ENCODE results near the gene CAPNS1. TPM values are rescaled to one million over a fixed set of nuclear protein-coding genes. Genes with fewer than 3 reads are reported as not detected.

Gene CAPNS1
- 965 TPM for polyA plus RNA-seq (2013, experiment 1 of 2)
- polyA plus RNA-seq (2013, experiment 2 of 2) = 966 TPM

DNA sequence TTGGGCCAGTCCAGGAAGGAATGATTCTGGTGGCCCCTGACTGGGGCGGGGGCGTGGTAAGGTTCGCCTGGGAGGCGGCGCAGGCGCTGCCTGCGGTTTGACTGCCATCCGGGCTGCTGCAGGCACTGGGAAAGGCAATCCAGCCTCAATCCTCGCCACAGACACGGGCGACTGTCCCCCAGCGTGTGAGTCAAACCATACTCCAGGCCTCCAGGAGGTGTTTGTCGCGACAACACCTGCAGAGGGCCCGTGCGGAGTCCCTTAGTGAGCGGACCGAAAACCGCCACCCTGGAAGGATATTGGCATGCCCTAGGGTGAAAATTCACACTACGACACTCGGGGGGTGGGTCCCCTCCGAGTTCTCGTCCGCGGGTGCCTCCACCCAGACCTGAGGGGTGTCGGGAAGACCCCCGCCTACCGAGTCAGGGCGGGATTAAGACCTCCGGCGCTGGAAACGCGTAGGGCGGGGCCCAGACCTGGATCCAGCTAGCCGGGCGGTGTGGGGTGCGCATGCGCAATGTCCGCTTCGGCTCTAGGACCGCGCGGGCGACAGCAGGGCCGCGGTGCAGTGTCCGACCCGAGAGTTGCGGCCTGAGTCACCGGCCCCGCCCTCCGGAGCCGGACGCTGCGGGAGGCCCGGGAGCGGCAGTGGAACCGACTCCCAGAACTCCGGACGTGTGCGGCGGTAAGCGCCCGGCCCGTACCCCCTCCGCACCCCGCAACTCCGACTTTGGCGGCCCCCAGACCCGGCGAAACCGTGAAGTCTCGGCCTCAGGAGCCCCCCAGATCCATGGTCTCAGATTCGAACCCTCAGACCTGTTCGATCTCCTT is at the start of gene CAPNS1:
Gene CAPNS1, plus strand, starts transcription at position 594 of the 831 bp plus-strand sequence. CDS start 946 bp downstream, outside the sequence.
- H4K8ac ChIP-seq (ENCODE audit: low read length) = peak within 1 kb of the TSS; percentile 94
- peak within 1 kb of the TSS; percentile 65 for H2BK120ac ChIP-seq (ENCODE audit: low read depth, low read length)
- peak within 1 kb of the TSS; percentile 98 for H3K4me2 ChIP-seq (ENCODE audit: low read length, poor library complexity, severe bottlenecking)
- H2AFZ ChIP-seq (ENCODE audit: low read depth, low read length) = peak within 1 kb of the TSS; percentile 67
- H3K4ac ChIP-seq (ENCODE audit: low read depth in 1 of 2, low read length in 2 of 2) = peak within 1 kb of the TSS; percentile 94 to 100
- H3K27me3 ChIP-seq (ENCODE audit: control insufficient read depth in 1 of 2, insufficient read depth in 1 of 2, low read length in 2 of 2) = no peaks in the 10 kb centered on the region
- peak within 1 kb of the TSS in 1 of 2 experiments; percentile 48 for H2BK12ac ChIP-seq (ENCODE audit: low read length in 2 of 2)
- H3K36me3 ChIP-seq (ENCODE audit: control insufficient read depth in 1 of 2, insufficient read depth in 2 of 2, low read depth in 1 of 2, low read length in 2 of 2) = peaks cover 24 to 25% of the 10 kb centered on the region in 2 experiments
- H3K14ac ChIP-seq (ENCODE audit: low read length in 2 of 2) = peak within 1 kb of the TSS; percentile 98 to 99
- H3K27ac ChIP-seq (ENCODE audit: low read length, poor library complexity, severe bottlenecking) = peak within 1 kb of the TSS; percentile 100
- H3K4me3 ChIP-seq (ENCODE audit: insufficient read depth in 1 of 2, low read depth in 1 of 2, low read length in 2 of 2) = peak within 1 kb of the TSS; percentile 89 to 96
- no peaks in the 10 kb centered on the region for H3K9me3 ChIP-seq (ENCODE audit: control insufficient read depth, low read length)
- peak; percentile 95 for DNase-seq
- H2BK5ac ChIP-seq (ENCODE audit: low read depth, low read length, poor library complexity, severe bottlenecking) = peak within 1 kb of the TSS; percentile 98
- under 1% methylated on average over 71 of the region's 75 CpGs for WGBS
- peaks cover 18% of the 10 kb centered on the region for H3K4me1 ChIP-seq (ENCODE audit: control insufficient read depth, insufficient read depth, low read depth, low read length)
- H2BK15ac ChIP-seq (ENCODE audit: low read depth, poor library complexity, severe bottlenecking) = peak within 1 kb of the TSS; percentile 77
- peak within 1 kb of the TSS; percentile 93 to 97 for H3K18ac ChIP-seq (ENCODE audit: low read depth in 1 of 2, low read length in 2 of 2)
- peak within 1 kb of the TSS; percentile 94 for H4K91ac ChIP-seq (ENCODE audit: low read length)
- peak within 1 kb of the TSS; percentile 95 for H2AK5ac ChIP-seq (ENCODE audit: low read length, severe bottlenecking)
- peaks cover 17% of the 10 kb centered on the region for H3K79me1 ChIP-seq (replicated peaks; ENCODE audit: low read length, poor library complexity, severe bottlenecking)
- H3K9ac ChIP-seq (ENCODE audit: low read length) = peak within 1 kb of the TSS; percentile 100
- H3K23ac ChIP-seq (ENCODE audit: low read length in 2 of 2) = peak within 1 kb of the TSS; percentile 14 to 99

GRCh38 chr19:36090910-36091695 is 48.8 kb upstream of the CAPNS1 start:
- Histone ChIP-seq H2BK120ac (ENCODE audit: low read depth, low read length) (no peak overlapping the region), H3K4me2 (ENCODE audit: low read length, poor library complexity, severe bottlenecking) (no peak overlapping the region), H3K9ac (ENCODE audit: low read length) (no peak overlapping the region), H2BK12ac (ENCODE audit: low read length in 2 of 2) (no peak overlapping the region), H3K4me3 (ENCODE audit: insufficient read depth in 1 of 2, low read depth in 1 of 2, low read length in 2 of 2) (no peak overlapping the region), H3K27me3 (ENCODE audit: control insufficient read depth in 1 of 2, insufficient read depth in 1 of 2, low read length in 2 of 2) (no peaks in the 10 kb centered on the region), H3K14ac (ENCODE audit: low read length in 2 of 2) (no peak overlapping the region), H3K4ac (ENCODE audit: low read depth in 1 of 2, low read length in 2 of 2) (no peak overlapping the region), H3K27ac (ENCODE audit: low read length, poor library complexity, severe bottlenecking) (no peak overlapping the region), H4K8ac (ENCODE audit: low read length) (no peak overlapping the region), H2BK5ac (ENCODE audit: low read depth, low read length, poor library complexity, severe bottlenecking) (no peak overlapping the region), H2AK5ac (ENCODE audit: low read length, severe bottlenecking) (no peak overlapping the region), H3K79me1 (replicated peaks; ENCODE audit: low read length, poor library complexity, severe bottlenecking) (no peaks in the 10 kb centered on the region), H4K91ac (ENCODE audit: low read length) (no peak overlapping the region), H3K4me1 (ENCODE audit: control insufficient read depth, insufficient read depth, low read depth, low read length) (no peaks in the 10 kb centered on the region), H3K9me3 (ENCODE audit: control insufficient read depth, low read length) (no peaks in the 10 kb centered on the region), H3K23ac (ENCODE audit: low read length in 2 of 2) (no peak overlapping the region), H3K18ac (ENCODE audit: low read depth in 1 of 2, low read length in 2 of 2) (no peak overlapping the region), H3K36me3 (ENCODE audit: control insufficient read depth in 1 of 2, insufficient read depth in 2 of 2, low read depth in 1 of 2, low read length in 2 of 2) (peaks cover 0 to 36% of the 10 kb centered on the region in 2 experiments), H2BK15ac (ENCODE audit: low read depth, poor library complexity, severe bottlenecking) (no peak overlapping the region), H2AFZ (ENCODE audit: low read depth, low read length) (no peak overlapping the region)
- 89% methylated on average over 12 of the region's 13 CpGs for WGBS
- no peak for DNase-seq

DNA sequence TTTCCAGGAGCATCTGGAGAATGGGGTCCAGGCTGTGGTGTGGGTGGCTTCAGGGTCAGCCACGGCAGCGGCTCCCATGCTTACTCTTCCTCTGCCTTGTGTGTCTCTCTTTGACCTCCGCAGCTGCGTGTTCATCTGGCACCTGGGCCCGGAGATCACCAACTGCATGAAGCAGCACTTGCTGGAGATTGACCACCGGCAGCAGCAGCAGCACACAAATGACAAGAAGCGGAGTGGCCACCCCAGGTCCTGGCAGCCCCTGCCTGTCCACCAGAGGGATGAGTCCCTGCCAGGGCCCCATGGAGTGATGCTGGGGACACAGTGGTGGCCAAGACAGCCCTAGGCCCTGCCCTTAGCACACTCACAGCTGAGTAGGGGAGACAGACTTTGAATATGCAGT is 47.3 kb upstream of the CAPNS1 start:
- 99% methylated on average over 7 of the region's 7 CpGs for WGBS
- Histone ChIP-seq H3K4me3 (ENCODE audit: insufficient read depth in 1 of 2, low read depth in 1 of 2, low read length in 2 of 2) (no peak overlapping the region), H4K91ac (ENCODE audit: low read length) (no peak overlapping the region), H3K23ac (ENCODE audit: low read length in 2 of 2) (no peak overlapping the region), H2BK15ac (ENCODE audit: low read depth, poor library complexity, severe bottlenecking) (no peak overlapping the region), H2BK12ac (ENCODE audit: low read length in 2 of 2) (no peak overlapping the region), H4K8ac (ENCODE audit: low read length) (no peak overlapping the region), H3K27me3 (ENCODE audit: control insufficient read depth in 1 of 2, insufficient read depth in 1 of 2, low read length in 2 of 2) (no peaks in the 10 kb centered on the region), H2BK5ac (ENCODE audit: low read depth, low read length, poor library complexity, severe bottlenecking) (no peak overlapping the region), H2BK120ac (ENCODE audit: low read depth, low read length) (no peak overlapping the region), H3K4ac (ENCODE audit: low read depth in 1 of 2, low read length in 2 of 2) (no peak overlapping the region), H3K9me3 (ENCODE audit: control insufficient read depth, low read length) (no peaks in the 10 kb centered on the region), H3K18ac (ENCODE audit: low read depth in 1 of 2, low read length in 2 of 2) (no peak overlapping the region), H2AK5ac (ENCODE audit: low read length, severe bottlenecking) (no peak overlapping the region), H3K79me1 (replicated peaks; ENCODE audit: low read length, poor library complexity, severe bottlenecking) (no peaks in the 10 kb centered on the region), H3K4me2 (ENCODE audit: low read length, poor library complexity, severe bottlenecking) (no peak overlapping the region), H3K14ac (ENCODE audit: low read length in 2 of 2) (no peak overlapping the region), H3K4me1 (ENCODE audit: control insufficient read depth, insufficient read depth, low read depth, low read length) (no peaks in the 10 kb centered on the region), H3K36me3 (ENCODE audit: control insufficient read depth in 1 of 2, insufficient read depth in 2 of 2, low read depth in 1 of 2, low read length in 2 of 2) (peaks cover 0 to 36% of the 10 kb centered on the region in 2 experiments), H3K27ac (ENCODE audit: low read length, poor library complexity, severe bottlenecking) (no peak overlapping the region), H3K9ac (ENCODE audit: low read length) (no peak overlapping the region), H2AFZ (ENCODE audit: low read depth, low read length) (no peak overlapping the region)
- no peak for DNase-seq

DNA sequence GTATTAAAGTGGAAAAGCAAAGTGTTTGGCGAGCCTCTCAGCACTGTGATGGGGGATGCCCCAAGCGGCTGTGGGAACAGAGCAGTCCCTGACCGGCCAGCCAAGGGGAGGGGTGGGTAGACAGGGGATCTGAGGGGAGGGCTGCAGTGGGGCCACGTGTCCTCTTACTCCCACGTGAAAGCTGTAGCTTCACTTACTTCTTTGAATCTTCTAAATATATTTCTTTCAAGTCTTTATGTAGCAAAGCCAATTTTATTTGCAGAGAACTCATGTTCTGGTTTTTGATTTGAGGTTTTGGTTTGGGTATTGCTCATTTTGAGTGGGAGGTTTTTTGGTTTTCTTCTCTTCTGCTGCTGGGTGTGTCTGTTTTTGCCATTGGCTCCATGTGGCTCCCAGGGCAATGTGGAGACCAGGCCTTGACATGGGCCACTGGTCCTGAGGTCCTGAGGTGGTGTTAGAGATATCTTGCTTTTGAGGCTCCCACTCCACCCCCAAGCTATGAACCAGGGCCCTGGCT is 46.7 kb upstream of the CAPNS1 start:
- no peak overlapping the region for H3K27ac ChIP-seq (ENCODE audit: low read length, poor library complexity, severe bottlenecking)
- no peak overlapping the region for H3K9ac ChIP-seq (ENCODE audit: low read length)
- H3K4ac ChIP-seq (ENCODE audit: low read depth in 1 of 2, low read length in 2 of 2) = no peak overlapping the region
- H2AK5ac ChIP-seq (ENCODE audit: low read length, severe bottlenecking) = no peak overlapping the region
- H4K8ac ChIP-seq (ENCODE audit: low read length) = no peak overlapping the region
- H4K91ac ChIP-seq (ENCODE audit: low read length) = no peak overlapping the region
- no peaks in the 10 kb centered on the region for H3K79me1 ChIP-seq (replicated peaks; ENCODE audit: low read length, poor library complexity, severe bottlenecking)
- no peak overlapping the region for H2BK12ac ChIP-seq (ENCODE audit: low read length in 2 of 2)
- no peak overlapping the region for H3K4me2 ChIP-seq (ENCODE audit: low read length, poor library complexity, severe bottlenecking)
- no peak overlapping the region for H2AFZ ChIP-seq (ENCODE audit: low read depth, low read length)
- no peak overlapping the region for H2BK15ac ChIP-seq (ENCODE audit: low read depth, poor library complexity, severe bottlenecking)
- no peak overlapping the region for H3K14ac ChIP-seq (ENCODE audit: low read length in 2 of 2)
- no peaks in the 10 kb centered on the region for H3K9me3 ChIP-seq (ENCODE audit: control insufficient read depth, low read length)
- no peak overlapping the region for H3K23ac ChIP-seq (ENCODE audit: low read length in 2 of 2)
- DNase-seq = no peak
- no peak overlapping the region for H2BK120ac ChIP-seq (ENCODE audit: low read depth, low read length)
- H3K4me1 ChIP-seq (ENCODE audit: control insufficient read depth, insufficient read depth, low read depth, low read length) = no peaks in the 10 kb centered on the region
- peaks cover 0 to 36% of the 10 kb centered on the region in 2 experiments for H3K36me3 ChIP-seq (ENCODE audit: control insufficient read depth in 1 of 2, insufficient read depth in 2 of 2, low read depth in 1 of 2, low read length in 2 of 2)
- no peak overlapping the region for H3K4me3 ChIP-seq (ENCODE audit: insufficient read depth in 1 of 2, low read depth in 1 of 2, low read length in 2 of 2)
- H2BK5ac ChIP-seq (ENCODE audit: low read depth, low read length, poor library complexity, severe bottlenecking) = no peak overlapping the region
- WGBS = 98% methylated on average over 3 of the region's 5 CpGs
- H3K27me3 ChIP-seq (ENCODE audit: control insufficient read depth in 1 of 2, insufficient read depth in 1 of 2, low read length in 2 of 2) = no peaks in the 10 kb centered on the region
- no peak overlapping the region for H3K18ac ChIP-seq (ENCODE audit: low read depth in 1 of 2, low read length in 2 of 2)
